Body of pancreas (tissue), 4 donors: ENCODE results near the gene WASL. TPM values are rescaled to one million over a fixed set of nuclear protein-coding genes. Genes with fewer than 3 reads are reported as not detected.
A peak's percentile ranks its signal among the peaks of the same experiment; 100 is the strongest.
"Not testable (repeated sequence)": the region's sequence is repeated elsewhere in the genome, so short reads cannot be mapped to it uniquely, and the experiment has no call there.

ENCODE experiments used
- ATAC-seq: fragments of 150-250 bp; one replicate; pipeline ENCODE4 v1.9.1; 2016
- DNase-seq, 4 donors: peaks; one replicate each; pipeline ENCODE4 v3.0.0-alpha.2; 2019
- H3K27ac ChIP-seq, 4 donors: fragments of 200-600 bp; sonication (generic); 1 replicate in 3 of 4; 2 replicates in 1 of 4; pipeline versions ENCODE4 v1.5.1 to v1.6.1; 2016 to 2019; ENCODE audit warnings: mild to moderate bottlenecking in 1 of 4, mixed read lengths in 1 of 4, moderate library complexity in 1 of 4
- H3K27me3 ChIP-seq, 2 donors: fragments of 200-600 bp; sonication (generic); one replicate each; pipeline ENCODE4 v1.6.0; 2016; ENCODE audit warnings: mild to moderate bottlenecking in 1 of 2
- H3K36me3 ChIP-seq, 2 donors: fragments of 200-600 bp; sonication (generic); replicated peaks in 1 of 2; 2 replicates each; pipeline ENCODE4 v1.5.1; 2016; ENCODE audit warnings: low read depth in 2 of 2; ENCODE audit not compliant: insufficient read depth in 1 of 2
- H3K4me1 ChIP-seq: fragments of 200-600 bp; sonication (generic); one replicate; pipeline ENCODE4 v1.6.0; 2016
- H3K4me3 ChIP-seq, 2 donors: fragments of 200-600 bp; sonication (generic); 1 replicate in 1 of 2; 2 replicates in 1 of 2; pipeline ENCODE4 v1.5.1; 2016 to 2019
- H3K9me3 ChIP-seq, 3 donors: fragments of 200-600 bp; sonication (generic); 1 replicate in 2 of 3; 2 replicates in 1 of 3; pipeline ENCODE4 v1.5.1; 2016
- CTCF ChIP-seq, 7 experiments: fragments of 450-650 bp in 4 of 7; fragments of 200-600 bp in 3 of 7; sonication (generic) in 3 of 7; IDR thresholded peaks; one replicate each; pipeline ENCODE4 v1.5.1; 2016 to 2019; ENCODE audit warnings: antibody characterized with exemption in 7 of 7
- POLR2A ChIP-seq, 3 donors: fragments of 450-650 bp; IDR thresholded peaks; one replicate each; pipeline ENCODE4 v1.6.1; 2016; ENCODE audit warnings: antibody characterized with exemption in 3 of 3, mild to moderate bottlenecking in 2 of 3
- WGBS, 2 donors: methylation state at CpG; one replicate each; pipeline ENCODE4 v1.1.5; 2017; 5-methylcytosine and 5-hydroxymethylcytosine counted together
- intact Hi-C: fragments of 100-400 bp; cut with DNase I; formaldehyde crosslinking; loops from one replicate; pipeline ENCODE4 v1.15.1; 2023
- total RNA-seq, 2 donors: library from RNA; depleted of rRNA; stranded (reverse); fragments of >200 nt; gene quantifications; one replicate each; pipeline ENCODE4 v1.1.0, GENCODE V29; 2016

The WASL gene
- total RNA-seq, 2 donors from 2014 or later: 12.9 to 20.5 TPM

- peak overlapping the region in 2 of 4 donors; percentile 0 to 48 for H3K27ac ChIP-seq
- TF ChIP-seq POLR2A (IDR thresholded peaks at IDR 0.05): no peak
- no peaks in the 10 kb centered on the region for H3K9me3 ChIP-seq
- DNase-seq (no peak), ATAC-seq (no peak)
- intact Hi-C loops: no loop called here
- no peak overlapping the region for H3K4me3 ChIP-seq
- no peaks in the 10 kb centered on the region for H3K36me3 ChIP-seq
- 18 to 19% methylated on average over 3 of the region's 3 CpGs for WGBS, 2 donors
- H3K4me1 ChIP-seq: peaks cover 83% of the 10 kb centered on the region
- no peaks in the 10 kb centered on the region for H3K27me3 ChIP-seq
Measured at GRCh38 chr7:123724817-123725253, 24.0 kb downstream of the WASL start.

- ATAC-seq: no peak
- Histone ChIP-seq H3K4me3 (no peak overlapping the region), H3K27me3 (no peaks in the 10 kb centered on the region), H3K27ac (peak overlapping the region in 2 of 4 donors; percentile 33 to 48), H3K36me3 (no peaks in the 10 kb centered on the region), H3K9me3 (no peaks in the 10 kb centered on the region), H3K4me1 (peaks cover 83% of the 10 kb centered on the region)
- TF ChIP-seq CTCF (IDR thresholded peaks at IDR 0.05) (no peak), POLR2A (IDR thresholded peaks at IDR 0.05) (no peak)
- intact Hi-C loops: no loop called here
- WGBS, 2 donors: 37 to 38% methylated on average over 3 of the region's 3 CpGs
- no peak for DNase-seq
Measured at GRCh38 chr7:123723913-123724312, 24.9 kb downstream of the WASL start.

GRCh38 chr7:123720527-123720926 lies 28.3 kb downstream of the WASL start:
- H3K4me3 ChIP-seq, H3K27me3 ChIP-seq, H3K9me3 ChIP-seq, ATAC-seq, H3K27ac ChIP-seq, H3K36me3 ChIP-seq, intact Hi-C loops: not testable (repeated sequence)
- H3K4me1 ChIP-seq: peaks cover 61% of the 10 kb centered on the region
- peak; percentile 37 to 72 (median 54) for DNase-seq
- 33 to 35% methylated on average over 3 of the region's 3 CpGs for WGBS, 2 donors

GRCh38 chr7:123719197-123719721 lies 29.5 kb downstream of the WASL start:
- no peak for DNase-seq
- TF ChIP-seq POLR2A (IDR thresholded peaks at IDR 0.05): no peak
- no peak for TF ChIP-seq CTCF (IDR thresholded peaks at IDR 0.05)
- Histone ChIP-seq H3K4me1 (peaks cover 50% of the 10 kb centered on the region), H3K36me3 (no peaks in the 10 kb centered on the region), H3K4me3 (no peak overlapping the region), H3K27me3 (no peaks in the 10 kb centered on the region), H3K27ac (no peak overlapping the region), H3K9me3 (no peaks in the 10 kb centered on the region)
- intact Hi-C loops: no loop called here
- WGBS, 2 donors: 65 to 91% methylated on average over 2 of the region's 2 CpGs
- no peak for ATAC-seq

- intact Hi-C loops: no loop called here
- DNase-seq (no peak), ATAC-seq (no peak)
- H3K36me3 ChIP-seq: no peaks in the 10 kb centered on the region
- TF ChIP-seq POLR2A (IDR thresholded peaks at IDR 0.05) (no peak), CTCF (IDR thresholded peaks at IDR 0.05) (no peak)
- no peaks in the 10 kb centered on the region for H3K27me3 ChIP-seq
- H3K9me3 ChIP-seq: no peaks in the 10 kb centered on the region
- 63 to 73% methylated on average over 4 of the region's 4 CpGs for WGBS, 2 donors
- H3K27ac ChIP-seq: no peak overlapping the region
- H3K4me1 ChIP-seq: peaks cover 46% of the 10 kb centered on the region
- H3K4me3 ChIP-seq: no peak overlapping the region
Measured at GRCh38 chr7:123718773-123719172, 30.0 kb downstream of the WASL start.

- intact Hi-C loops: no loop called here
- WGBS, 2 donors: 95 to 97% methylated on average over 3 of the region's 3 CpGs
- ATAC-seq: no peak
Measured at GRCh38 chr7:123717689-123718088, 31.1 kb downstream of the WASL start.

More at GRCh38 chr7:123717689-123718088, 31.1 kb downstream of the WASL start:
- no peaks in the 10 kb centered on the region for H3K27me3 ChIP-seq
- H3K27ac ChIP-seq: no peak overlapping the region
- peaks cover 35% of the 10 kb centered on the region for H3K4me1 ChIP-seq
- no peaks in the 10 kb centered on the region for H3K9me3 ChIP-seq
- no peaks in the 10 kb centered on the region for H3K36me3 ChIP-seq
- no peak for TF ChIP-seq POLR2A (IDR thresholded peaks at IDR 0.05)
- TF ChIP-seq CTCF (IDR thresholded peaks at IDR 0.05): no peak
- DNase-seq: no peak
- no peak overlapping the region for H3K4me3 ChIP-seq
